GM12878 (cell line): ENCODE data around the gene TMEM131L. TPM values are rescaled to one million over a fixed set of nuclear protein-coding genes. Genes with fewer than 3 reads are reported as not detected.

Experiments used
- ATAC-seq: fragments of 200-7000 bp; cut with Tn5 transposase; 3 replicates; pipeline ENCODE4 v1.9.1; 2020; ENCODE audit warnings: mild to moderate bottlenecking, moderate library complexity
- BruUV-seq: library from RNA; stranded (reverse); fragments of 400-500 nt; replicated peaks from 2 replicates; lab custom pipeline; 2021; lab: Mats Ljungman, UMichigan
- CTCF ChIA-PET: fragments of 300-600 bp; sonication (Branson Sonifier 250); formaldehyde crosslinking; extraction: SDS; loops from one replicate; lab custom pipeline; 2021; ENCODE audit warnings: inconsistent platforms; lab: Yijun Ruan, JAX
- POLR2A ChIA-PET: fragments of 350-600 bp; formaldehyde crosslinking; extraction: SDS; loops from one replicate; lab custom pipeline; 2021; ENCODE audit warnings: inconsistent platforms; lab: Charles Lee
- RAD21 ChIA-PET: fragments of 300-600 bp; sonication (Branson Sonifier 250); formaldehyde crosslinking; loops from one replicate; lab custom pipeline; 2023; ENCODE audit warnings: antibody characterized with exemption; ENCODE audit not compliant: unreplicated experiment; lab: Charles Lee
- SMC1A ChIA-PET: fragments of 300-600 bp; sonication (Branson Sonifier 250); formaldehyde crosslinking; loops from one replicate; lab custom pipeline; 2023; ENCODE audit not compliant: unreplicated experiment, uncharacterized antibody; lab: Charles Lee
- DNase-seq: peaks from one replicate; pipeline ENCODE4 v3.0.0-alpha.2; 2011; ENCODE audit warnings: low read depth, low spot score
- FAIRE-seq: peaks from 3 replicates; lab custom pipeline; 2011; peaks lifted over from hg19 to GRCh38; lab: Jason Lieb, UNC
- H2AFZ ChIP-seq: 2 replicates; pipeline ENCODE4 v1.6.0; 2011; ENCODE audit warnings: low read depth, low read length, control low read depth; ENCODE audit not compliant: control insufficient read depth
- H3K27ac ChIP-seq: 2 replicates; pipeline ENCODE4 v1.5.1; 2011; ENCODE audit warnings: control low read depth; ENCODE audit not compliant: control insufficient read depth, insufficient read depth
- H3K27me3 ChIP-seq, 2 experiments: replicated peaks in 1 of 2; 2 replicates each; pipeline versions ENCODE4 v1.6.0 to v1.6.1; 2011; ENCODE audit warnings: low read length in 1 of 2; ENCODE audit not compliant: control insufficient read depth in 2 of 2, insufficient read depth in 2 of 2
- H3K36me3 ChIP-seq, 2 experiments: 2 replicates each; pipeline ENCODE4 v1.5.1; 2011; ENCODE audit warnings: low read length in 1 of 2; ENCODE audit not compliant: control insufficient read depth in 2 of 2, insufficient read depth in 2 of 2
- H3K4me1 ChIP-seq: 2 replicates; pipeline ENCODE4 v1.6.1; 2011; ENCODE audit warnings: mild to moderate bottlenecking, low read length, moderate library complexity, mixed read lengths; ENCODE audit not compliant: control insufficient read depth, insufficient read depth
- H3K4me2 ChIP-seq: 2 replicates; pipeline ENCODE4 v1.6.0; 2011; ENCODE audit warnings: control low read depth; ENCODE audit not compliant: control insufficient read depth, insufficient read depth
- H3K4me3 ChIP-seq: fragments of 200-600 bp; sonication (generic); 2 replicates; pipeline ENCODE4 v1.5.1; 2016
- H3K79me2 ChIP-seq: 2 replicates; pipeline ENCODE4 v1.6.0; 2011; ENCODE audit warnings: low read length; ENCODE audit not compliant: control insufficient read depth, insufficient read depth
- H3K9ac ChIP-seq: 2 replicates; pipeline ENCODE4 v1.8.0; 2011; ENCODE audit warnings: low read length, control low read depth, mixed read lengths; ENCODE audit not compliant: control insufficient read depth, insufficient read depth
- H3K9me3 ChIP-seq: replicated peaks from 3 replicates; pipeline ENCODE4 v1.5.1; 2011; ENCODE audit warnings: mild to moderate bottlenecking, low read length; ENCODE audit not compliant: control insufficient read depth, insufficient read depth
- H4K20me1 ChIP-seq: 2 replicates; pipeline ENCODE4 v1.6.0; 2011; ENCODE audit not compliant: control insufficient read depth, insufficient read depth
- ATF7 ChIP-seq: fragments of 450-650 bp; IDR thresholded peaks from 2 replicates; pipeline ENCODE4 v1.6.1; 2016; ENCODE audit warnings: low read depth, mild to moderate bottlenecking
- BCL11A ChIP-seq: IDR thresholded peaks from 2 replicates; pipeline ENCODE4 v1.6.1; 2011; ENCODE audit warnings: low read depth, low read length
- CBFB ChIP-seq: IDR thresholded peaks from 2 replicates; pipeline ENCODE4 v1.6.1; 2016; ENCODE audit warnings: antibody characterized with exemption, low read depth
- CBX3 ChIP-seq: fragments of 200-600 bp; sonication (generic); IDR thresholded peaks from 2 replicates; pipeline ENCODE4 v1.6.1; 2016; ENCODE audit warnings: low read depth, borderline replicate concordance
- EP300 ChIP-seq, 2 experiments: fragments of 150-350 bp in 1 of 2; IDR thresholded peaks; 2 replicates each; pipeline ENCODE4 v1.6.1; 2011 to 2012; ENCODE audit warnings: low read depth in 2 of 2, low read length in 2 of 2, borderline replicate concordance in 1 of 2, improper control_type of control experiment in 1 of 2, inconsistent platforms in 1 of 2; ENCODE audit not compliant: control insufficient read depth in 1 of 2
- FOXK2 ChIP-seq: fragments of 450-650 bp; IDR thresholded peaks from 2 replicates; pipeline ENCODE4 v1.6.1; 2017; ENCODE audit warnings: mild to moderate bottlenecking, moderate library complexity
- IKZF1 ChIP-seq: fragments of 450-650 bp; conservative IDR thresholded peaks from 2 replicates; pipeline ENCODE4 v1.6.1; 2017; ENCODE audit warnings: antibody characterized with exemption, mild to moderate bottlenecking
- IKZF2 ChIP-seq, 2 experiments: fragments of 450-650 bp; IDR thresholded peaks; 2 replicates each; pipeline ENCODE4 v1.6.1; 2017; ENCODE audit warnings: mild to moderate bottlenecking in 2 of 2, moderate library complexity in 2 of 2
- KLF5 ChIP-seq: fragments of 450-650 bp; IDR thresholded peaks from 2 replicates; pipeline ENCODE4 v1.6.1; 2014; ENCODE audit warnings: mild to moderate bottlenecking; ENCODE audit not compliant: partially characterized antibody
- MEF2A ChIP-seq: IDR thresholded peaks from 2 replicates; pipeline ENCODE4 v1.6.1; 2011; ENCODE audit warnings: low read depth, mild to moderate bottlenecking, low read length, moderate library complexity; ENCODE audit not compliant: insufficient read depth
- MTA2 ChIP-seq: fragments of 450-650 bp; IDR thresholded peaks from 2 replicates; pipeline ENCODE4 v1.6.1; 2016; ENCODE audit warnings: low read depth, mild to moderate bottlenecking, moderate library complexity
- NBN ChIP-seq: fragments of 450-650 bp; IDR thresholded peaks from 2 replicates; pipeline ENCODE4 v1.6.1; 2016
- NRF1 ChIP-seq: conservative IDR thresholded peaks from 2 replicates; pipeline ENCODE4 v1.6.1; 2011; ENCODE audit warnings: mild to moderate bottlenecking, low read depth, low read length, improper control_type of control experiment
- PML ChIP-seq: IDR thresholded peaks from 2 replicates; pipeline ENCODE4 v1.6.1; 2012; ENCODE audit warnings: low read length, inconsistent platforms
- RCOR1 ChIP-seq: conservative IDR thresholded peaks from 2 replicates; pipeline ENCODE4 v1.6.1; 2012; ENCODE audit warnings: low read depth, low read length, improper control_type of control experiment
- SREBF2 ChIP-seq: IDR thresholded peaks from 2 replicates; pipeline ENCODE4 v1.6.1; 2012; ENCODE audit warnings: mild to moderate bottlenecking, low read length
- STAT3 ChIP-seq: IDR thresholded peaks from 2 replicates; pipeline ENCODE4 v1.6.1; 2011; ENCODE audit warnings: low read depth, low read length, improper control_type of control experiment
- YBX1 ChIP-seq: fragments of 450-650 bp; IDR thresholded peaks from 2 replicates; pipeline ENCODE4 v1.6.1; 2016; ENCODE audit warnings: antibody characterized with exemption
- ZNF207 ChIP-seq: fragments of 450-650 bp; IDR thresholded peaks from 2 replicates; pipeline ENCODE4 v1.6.1; 2014; ENCODE audit warnings: antibody characterized with exemption, mild to moderate bottlenecking, borderline replicate concordance
- WGBS: methylation state at CpG from one replicate; pipeline ENCODE4 v1.1.6; 2016; ENCODE audit warnings: low lambda C conversion rate; ENCODE audit not compliant: insufficient replicate concordance, insufficient coverage; ENCODE audit errors: missing lambda C conversion rate; 5-methylcytosine and 5-hydroxymethylcytosine counted together
- in situ Hi-C: fragments of 300-500 bp; cut with MboI; formaldehyde crosslinking; loops from 9 replicates; pipeline ENCODE4 v1.14.3; 2018; ENCODE audit warnings: mixed read lengths
- intact Hi-C: fragments of 100-400 bp; cut with micrococcal nuclease; formaldehyde crosslinking; loops from one replicate; pipeline ENCODE4 v1.14.2; 2022; ENCODE audit not compliant: unreplicated experiment
- polyA plus RNA-seq, 11 experiments: library from polyadenylated mRNA; depleted of rRNA in 4 of 11; unstranded in 6 of 11; stranded (reverse) in 5 of 11; fragments of >200 nt; fragmentation: Nextera tagmentation in 4 of 11; fragmentation: Illumina TruSeq in 1 of 11; extraction: Ambion mirVana in 4 of 11; extraction: Trizol in 1 of 11; gene quantifications; 1 replicate in 1 of 11; 2 replicates in 10 of 11; pipeline versions ENCODE4 v1.2.1 to v1.2.3, GENCODE V29; 2011 to 2016; ENCODE audit warnings: inconsistent platforms in 2 of 11, missing spikeins in 2 of 11, low read depth in 1 of 11
- total RNA-seq, 4 experiments: library from RNA; depleted of rRNA in 3 of 4; stranded (reverse); fragments of >200 nt in 3 of 4; fragmentation: Illumina TruSeq in 1 of 4; extraction: Trizol in 1 of 4; gene quantifications; 2 replicates each; pipeline versions ENCODE4 v1.2.1 to v1.2.3, GENCODE V29; 2013 to 2021

TMEM131L gene
- total and polyA plus RNA-seq, 10 of the 15 experiments (the other 5 are each of a cell fraction or from before 2014, with no cell fraction given) = 8.5 to 101 (median 74.4) TPM

DNA sequence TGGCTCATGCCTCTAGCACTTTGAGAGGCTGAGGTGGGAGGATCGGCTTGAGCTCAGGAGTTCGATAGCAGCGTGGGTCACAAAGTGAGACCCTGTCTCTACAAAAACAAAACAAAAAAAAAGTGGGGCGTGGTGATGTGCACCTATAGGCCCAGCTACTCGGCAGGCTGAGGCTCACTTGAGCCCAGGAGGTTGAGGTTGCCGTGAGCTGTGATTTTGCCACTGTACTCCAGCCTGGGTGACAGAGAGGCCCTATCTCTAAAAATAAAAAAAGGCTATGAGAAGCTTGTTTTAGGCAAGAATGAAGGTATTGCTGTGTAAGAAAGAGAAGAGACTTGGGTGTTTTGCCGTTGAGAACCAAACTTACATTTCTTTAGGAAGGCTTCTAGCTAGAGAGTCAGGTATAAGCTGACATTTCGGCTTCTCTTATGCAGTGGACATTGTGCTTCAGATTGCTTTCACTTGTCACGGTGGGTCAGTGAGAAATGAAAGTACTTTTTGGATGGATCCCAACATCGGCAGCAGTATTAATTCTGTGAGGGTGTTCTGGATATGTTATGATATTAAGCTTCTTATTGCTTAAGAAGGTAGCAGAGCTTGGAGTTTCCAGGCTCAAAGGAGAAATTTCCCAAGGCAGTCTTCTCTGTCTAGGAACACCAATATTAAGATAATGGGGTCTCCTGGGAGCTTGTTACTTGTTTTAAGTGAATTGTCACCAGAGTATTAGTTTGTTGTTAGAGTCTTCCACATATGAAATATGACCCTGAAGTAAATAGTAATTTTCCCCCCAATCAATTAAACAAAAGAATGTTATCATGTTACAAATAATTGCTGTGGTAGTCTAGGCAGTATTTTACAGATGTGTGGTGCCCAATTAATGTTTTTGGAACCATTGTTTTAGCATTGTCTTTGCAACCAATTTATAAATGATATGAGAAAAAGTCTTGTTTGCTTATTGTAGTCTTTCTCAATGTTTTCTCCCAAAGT, 17.6 kb downstream of the TMEM131L start (continued):
- TF ChIP-seq MEF2A (no peak), CBX3 (no peak), ATF7 (no peak), STAT3 (no peak), IKZF2 (IDR thresholded peaks at IDR 0.05) (no peak), YBX1 (no peak)

DNA sequence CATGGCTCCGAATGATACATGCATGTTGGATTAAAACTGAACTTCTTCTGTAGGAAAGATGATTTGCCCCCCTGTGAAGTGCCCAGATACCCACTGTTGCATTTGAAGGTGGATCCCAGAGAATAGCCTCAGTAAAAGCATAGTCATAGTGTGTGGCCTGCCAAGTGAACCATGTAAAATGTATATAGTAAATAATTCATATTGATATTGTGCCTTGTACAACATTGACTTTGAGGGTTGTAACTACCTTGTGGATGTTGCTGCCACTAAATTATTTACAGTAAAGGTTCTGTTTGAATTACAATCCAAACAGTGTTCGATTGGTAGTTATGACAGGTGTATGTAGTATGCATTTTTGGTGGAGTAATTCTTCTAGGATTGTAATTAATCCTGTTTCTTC, 19.2 kb downstream of the TMEM131L start:
- ChIA-PET CTCF (interaction anchor here (1.2 to 4.7 kb wide), 5 partner anchors 11 to 52 kb away, joined by 11 to 30 read pairs (median 13); no protein-coding TSS in a partner anchor), POLR2A (interaction anchor here (1.4 to 18.1 kb wide), 3 partner anchors 14 to 84 kb away, joined by 5 to 322 read pairs (median 268); partner anchors contain the start of gene TMEM131L), RAD21 (interaction anchor here (1.3 to 15.3 kb wide), 6 partner anchors 10 to 52 kb away, joined by 4 to 429 read pairs (median 42); partner anchors contain the start of gene TMEM131L), SMC1A (interaction anchor here (1.5 to 14.0 kb wide), 8 partner anchors 13 to 86 kb away, joined by 3 to 356 read pairs (median 22); partner anchors contain the start of gene TMEM131L)
- no peak overlapping the region for H2AFZ ChIP-seq
- peak overlapping the region; percentile 85 for H3K4me3 ChIP-seq
- no peaks in the 10 kb centered on the region for H4K20me1 ChIP-seq
- intact Hi-C loops = loop anchor here (5.0 kb wide), 2 partner anchors 138 to 157 kb away; no protein-coding TSS in a partner anchor
- no peaks in the 10 kb centered on the region for H3K27me3 ChIP-seq
- WGBS = 2% methylated on average over 2 of the region's 2 CpGs
- peak overlapping the region; percentile 87 for H3K4me2 ChIP-seq
- H3K27ac ChIP-seq = peak overlapping the region; percentile 81; the same call in 1 of the 2 replicates
- TF ChIP-seq SREBF2 (no peak), NRF1 (no peak), BCL11A (no peak), ZNF207 (no peak), EP300 (IDR thresholded peaks at IDR 0.05; ENCODE audit: borderline replicate concordance in 1 of 2, control insufficient read depth in 1 of 2, low read depth in 2 of 2, low read length in 2 of 2) (no peak), PML (no peak), MTA2 (no peak), FOXK2 (no peak), IKZF1 (no peak), RCOR1 (no peak), CBFB (no peak), NBN (no peak), KLF5 (no peak)
- TF ChIP-seq, all 136 proteins: peak for 0
- DNase-seq = no peak
- Histone ChIP-seq H3K36me3 (peaks cover 8 to 10% of the 10 kb centered on the region in 2 experiments; a peak in 3 of 4 replicates), H3K4me1 (peaks cover 55% of the 10 kb centered on the region), H3K9me3 (no peaks in the 10 kb centered on the region; the same call in 2 of the 3 replicates), H3K9ac (no peak overlapping the region), H3K79me2 (peaks cover 95% of the 10 kb centered on the region)
- in situ Hi-C loops = no loop called here
- BruUV-seq = no TSS peak
- FAIRE-seq = no peak
- no peak for ATAC-seq
